GM23338 (cell line): Measurements from ENCODE around the gene FAM174C. TPM values are rescaled to one million over a fixed set of nuclear protein-coding genes. Genes with fewer than 3 reads are reported as not detected.
A peak's percentile ranks its signal among the peaks of the same experiment; 100 is the strongest.

Source experiments
- ATAC-seq: fragments of 200-7000 bp; cut with Tn5 transposase; 3 replicates; pipeline ENCODE4 v1.9.1; 2020
- DNase-seq: peaks from one replicate; pipeline ENCODE4 v3.0.0-alpha.2; 2015; ENCODE audit warnings: low spot score
- H2AFZ ChIP-seq: fragments of 200-600 bp; sonication (generic); 2 replicates; pipeline ENCODE4 v1.8.0; 2016; ENCODE audit warnings: antibody characterized with exemption, mild to moderate bottlenecking, moderate library complexity
- H3F3A ChIP-seq: fragments of 200-600 bp; sonication (generic); replicated peaks from 2 replicates; pipeline ENCODE4 v1.8.0; 2017; ENCODE audit warnings: antibody characterized with exemption, mixed run types, low read depth
- H3K27ac ChIP-seq: fragments of 200-600 bp; sonication (generic); 2 replicates; pipeline ENCODE4 v1.6.1; 2016; ENCODE audit warnings: low read depth
- H3K27me3 ChIP-seq: fragments of 200-600 bp; sonication (generic); 2 replicates; pipeline ENCODE4 v1.8.0; 2016; ENCODE audit warnings: mild to moderate bottlenecking, mixed run types, moderate library complexity; ENCODE audit not compliant: insufficient read depth
- H3K36me3 ChIP-seq: fragments of 200-600 bp; sonication (generic); 2 replicates; pipeline ENCODE4 v1.8.0; 2016; ENCODE audit warnings: mild to moderate bottlenecking; ENCODE audit not compliant: insufficient read depth
- H3K4me1 ChIP-seq: fragments of 200-600 bp; sonication (generic); 2 replicates; pipeline ENCODE4 v1.8.0; 2016; ENCODE audit warnings: mild to moderate bottlenecking, moderate library complexity; ENCODE audit not compliant: insufficient read depth
- H3K4me2 ChIP-seq: fragments of 200-600 bp; sonication (generic); 2 replicates; pipeline ENCODE4 v1.7.1; 2017; ENCODE audit warnings: mixed run types
- H3K4me3 ChIP-seq: fragments of 200-600 bp; sonication (generic); 2 replicates; pipeline ENCODE4 v1.6.1; 2016; ENCODE audit warnings: mixed run types
- H3K79me2 ChIP-seq: fragments of 200-600 bp; sonication (generic); replicated peaks from 2 replicates; pipeline ENCODE4 v1.8.0; 2017; ENCODE audit warnings: mild to moderate bottlenecking; ENCODE audit not compliant: insufficient read depth
- H3K9me2 ChIP-seq: fragments of 200-600 bp; sonication (generic); 2 replicates; pipeline ENCODE4 v1.8.0; 2017; ENCODE audit not compliant: insufficient read depth
- H4K20me1 ChIP-seq: fragments of 200-600 bp; sonication (generic); replicated peaks from 2 replicates; pipeline ENCODE4 v1.8.0; 2017; ENCODE audit warnings: mild to moderate bottlenecking; ENCODE audit not compliant: insufficient read depth
- H3K27ac Mint-ChIP-seq: 2 replicates; pipeline ENCODE4 v1.8.0; 2020; ENCODE audit warnings: inconsistent platforms, mild to moderate bottlenecking, moderate library complexity, mixed read lengths
- H3K27me3 Mint-ChIP-seq: 3 replicates; pipeline ENCODE4 v1.8.0; 2022; ENCODE audit warnings: low read depth, mild to moderate bottlenecking, moderate library complexity, mixed read lengths, inconsistent platforms; ENCODE audit not compliant: insufficient read depth, poor library complexity
- H3K36me3 Mint-ChIP-seq: 3 replicates; pipeline ENCODE4 v1.8.0; 2021; ENCODE audit warnings: low read depth, mild to moderate bottlenecking, inconsistent platforms, moderate library complexity, mixed read lengths
- H3K4me1 Mint-ChIP-seq: 3 replicates; pipeline ENCODE4 v1.8.0; 2020; ENCODE audit warnings: mild to moderate bottlenecking, inconsistent platforms, mixed read lengths
- H3K4me3 Mint-ChIP-seq: 3 replicates; pipeline ENCODE4 v1.8.0; 2021; ENCODE audit warnings: moderate library complexity, mild to moderate bottlenecking, inconsistent platforms, mixed read lengths
- H3K9me3 Mint-ChIP-seq: 3 replicates; pipeline ENCODE4 v1.8.0; 2020; ENCODE audit warnings: moderate library complexity, mild to moderate bottlenecking, inconsistent platforms, mixed read lengths
- CREB1 ChIP-seq: fragments of 250-450 bp; sonication (Bioruptor Pico); IDR thresholded peaks from 2 replicates; pipeline ENCODE4 v1.5.0; 2020; ENCODE audit warnings: low read depth, mild to moderate bottlenecking, moderate library complexity
- EZH2 ChIP-seq: fragments of 200-600 bp; sonication (generic); IDR thresholded peaks from one replicate; pipeline ENCODE4 v1.8.0; 2017; ENCODE audit warnings: antibody characterized with exemption, mild to moderate bottlenecking, low read depth; ENCODE audit not compliant: unreplicated experiment
- POLR2AphosphoS5 ChIP-seq: IDR thresholded peaks from 2 replicates; pipeline ENCODE4 v1.6.1; 2016; ENCODE audit warnings: antibody characterized with exemption, low read depth
- STAT1 ChIP-seq: IDR thresholded peaks from one replicate; pipeline ENCODE4 v1.6.1; 2016; ENCODE audit warnings: antibody characterized with exemption; ENCODE audit not compliant: unreplicated experiment
- ZNF114 ChIP-seq: fragments of 250-450 bp; sonication (Bioruptor Pico); IDR thresholded peaks from 2 replicates; pipeline ENCODE4 v1.5.0; 2020; ENCODE audit warnings: mild to moderate bottlenecking, moderate library complexity
- polyA plus RNA-seq: library from polyadenylated mRNA; unstranded; fragments of >200 nt; fragmentation: Nextera tagmentation; extraction: Ambion mirVana; gene quantifications from 2 replicates; pipeline ENCODE4 v1.2.1, GENCODE V29; 2016
- total RNA-seq: library from RNA; depleted of rRNA; stranded (reverse); fragments of >200 nt; shearing (Covaris generic); gene quantifications from 2 replicates; pipeline ENCODE4 v1.2.3, GENCODE V29; 2014
- TF ChIP-seq, protein P1 (sequence below): IDR thresholded peaks from 2 replicates; pipeline ENCODE4 v1.6.1; 2016; ENCODE audit warnings: antibody characterized with exemption
- TF ChIP-seq, protein P2 (sequence below): fragments of 250-450 bp; sonication (Bioruptor Pico); IDR thresholded peaks from 2 replicates; pipeline ENCODE4 v1.5.0; 2020; ENCODE audit warnings: mild to moderate bottlenecking, moderate library complexity
- TF ChIP-seq, protein P3 (sequence below): IDR thresholded peaks from one replicate; pipeline ENCODE4 v1.6.1; 2018; ENCODE audit warnings: antibody characterized with exemption; ENCODE audit not compliant: unreplicated experiment

The FAM174C gene
- total and polyA plus RNA-seq, 2 experiments from 2014 or later = 60.4 to 68.0 TPM

DNA sequence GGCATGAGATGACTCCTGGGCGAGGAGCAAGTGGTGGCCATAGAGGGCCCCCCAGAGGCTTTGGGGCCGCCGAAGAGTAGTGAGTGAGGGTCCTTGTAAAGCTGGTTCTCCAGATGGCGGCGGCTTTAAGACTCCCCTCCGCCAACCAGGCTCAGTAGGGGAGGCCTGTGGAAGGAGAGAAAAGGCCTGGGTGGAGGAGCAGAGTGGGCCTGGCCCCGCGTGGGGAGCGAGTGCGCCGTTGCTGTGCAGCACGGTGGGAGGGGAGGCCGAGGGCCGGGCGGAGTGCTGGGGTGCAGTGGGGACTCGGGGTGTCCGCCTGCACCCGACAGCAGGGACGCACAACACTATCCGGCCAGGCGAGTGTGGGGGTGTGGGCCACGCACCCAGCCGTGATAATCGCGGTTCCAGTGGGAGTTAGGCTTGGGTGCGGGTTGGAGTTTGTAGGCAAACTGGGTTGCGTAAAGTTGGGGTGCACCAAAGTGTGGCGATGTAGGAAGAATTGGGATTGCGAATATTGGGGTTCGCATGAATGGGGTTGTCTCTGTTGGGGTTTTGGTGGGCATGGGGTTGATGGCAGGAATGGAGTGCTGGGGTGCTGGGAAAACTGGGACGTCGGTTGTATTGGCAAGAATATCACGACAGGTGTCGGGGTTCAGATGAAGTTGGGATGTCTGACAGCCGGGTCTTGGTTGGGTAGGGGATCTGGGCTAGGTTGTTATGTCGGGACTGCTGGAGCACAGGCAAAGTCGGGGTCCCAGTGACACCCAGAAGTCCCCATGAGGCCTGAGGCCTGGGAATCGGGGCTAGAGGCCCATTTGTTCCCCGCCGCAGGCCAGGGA lies 6.9 kb upstream of the FAM174C start (continued):
- TF ChIP-seq, protein P1, sequence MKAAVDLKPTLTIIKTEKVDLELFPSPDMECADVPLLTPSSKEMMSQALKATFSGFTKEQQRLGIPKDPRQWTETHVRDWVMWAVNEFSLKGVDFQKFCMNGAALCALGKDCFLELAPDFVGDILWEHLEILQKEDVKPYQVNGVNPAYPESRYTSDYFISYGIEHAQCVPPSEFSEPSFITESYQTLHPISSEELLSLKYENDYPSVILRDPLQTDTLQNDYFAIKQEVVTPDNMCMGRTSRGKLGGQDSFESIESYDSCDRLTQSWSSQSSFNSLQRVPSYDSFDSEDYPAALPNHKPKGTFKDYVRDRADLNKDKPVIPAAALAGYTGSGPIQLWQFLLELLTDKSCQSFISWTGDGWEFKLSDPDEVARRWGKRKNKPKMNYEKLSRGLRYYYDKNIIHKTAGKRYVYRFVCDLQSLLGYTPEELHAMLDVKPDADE = no peak
- TF ChIP-seq POLR2AphosphoS5 = no peak
- no peak for TF ChIP-seq CREB1 (CRISPR knock-in tag)
- TF ChIP-seq, protein P2, sequence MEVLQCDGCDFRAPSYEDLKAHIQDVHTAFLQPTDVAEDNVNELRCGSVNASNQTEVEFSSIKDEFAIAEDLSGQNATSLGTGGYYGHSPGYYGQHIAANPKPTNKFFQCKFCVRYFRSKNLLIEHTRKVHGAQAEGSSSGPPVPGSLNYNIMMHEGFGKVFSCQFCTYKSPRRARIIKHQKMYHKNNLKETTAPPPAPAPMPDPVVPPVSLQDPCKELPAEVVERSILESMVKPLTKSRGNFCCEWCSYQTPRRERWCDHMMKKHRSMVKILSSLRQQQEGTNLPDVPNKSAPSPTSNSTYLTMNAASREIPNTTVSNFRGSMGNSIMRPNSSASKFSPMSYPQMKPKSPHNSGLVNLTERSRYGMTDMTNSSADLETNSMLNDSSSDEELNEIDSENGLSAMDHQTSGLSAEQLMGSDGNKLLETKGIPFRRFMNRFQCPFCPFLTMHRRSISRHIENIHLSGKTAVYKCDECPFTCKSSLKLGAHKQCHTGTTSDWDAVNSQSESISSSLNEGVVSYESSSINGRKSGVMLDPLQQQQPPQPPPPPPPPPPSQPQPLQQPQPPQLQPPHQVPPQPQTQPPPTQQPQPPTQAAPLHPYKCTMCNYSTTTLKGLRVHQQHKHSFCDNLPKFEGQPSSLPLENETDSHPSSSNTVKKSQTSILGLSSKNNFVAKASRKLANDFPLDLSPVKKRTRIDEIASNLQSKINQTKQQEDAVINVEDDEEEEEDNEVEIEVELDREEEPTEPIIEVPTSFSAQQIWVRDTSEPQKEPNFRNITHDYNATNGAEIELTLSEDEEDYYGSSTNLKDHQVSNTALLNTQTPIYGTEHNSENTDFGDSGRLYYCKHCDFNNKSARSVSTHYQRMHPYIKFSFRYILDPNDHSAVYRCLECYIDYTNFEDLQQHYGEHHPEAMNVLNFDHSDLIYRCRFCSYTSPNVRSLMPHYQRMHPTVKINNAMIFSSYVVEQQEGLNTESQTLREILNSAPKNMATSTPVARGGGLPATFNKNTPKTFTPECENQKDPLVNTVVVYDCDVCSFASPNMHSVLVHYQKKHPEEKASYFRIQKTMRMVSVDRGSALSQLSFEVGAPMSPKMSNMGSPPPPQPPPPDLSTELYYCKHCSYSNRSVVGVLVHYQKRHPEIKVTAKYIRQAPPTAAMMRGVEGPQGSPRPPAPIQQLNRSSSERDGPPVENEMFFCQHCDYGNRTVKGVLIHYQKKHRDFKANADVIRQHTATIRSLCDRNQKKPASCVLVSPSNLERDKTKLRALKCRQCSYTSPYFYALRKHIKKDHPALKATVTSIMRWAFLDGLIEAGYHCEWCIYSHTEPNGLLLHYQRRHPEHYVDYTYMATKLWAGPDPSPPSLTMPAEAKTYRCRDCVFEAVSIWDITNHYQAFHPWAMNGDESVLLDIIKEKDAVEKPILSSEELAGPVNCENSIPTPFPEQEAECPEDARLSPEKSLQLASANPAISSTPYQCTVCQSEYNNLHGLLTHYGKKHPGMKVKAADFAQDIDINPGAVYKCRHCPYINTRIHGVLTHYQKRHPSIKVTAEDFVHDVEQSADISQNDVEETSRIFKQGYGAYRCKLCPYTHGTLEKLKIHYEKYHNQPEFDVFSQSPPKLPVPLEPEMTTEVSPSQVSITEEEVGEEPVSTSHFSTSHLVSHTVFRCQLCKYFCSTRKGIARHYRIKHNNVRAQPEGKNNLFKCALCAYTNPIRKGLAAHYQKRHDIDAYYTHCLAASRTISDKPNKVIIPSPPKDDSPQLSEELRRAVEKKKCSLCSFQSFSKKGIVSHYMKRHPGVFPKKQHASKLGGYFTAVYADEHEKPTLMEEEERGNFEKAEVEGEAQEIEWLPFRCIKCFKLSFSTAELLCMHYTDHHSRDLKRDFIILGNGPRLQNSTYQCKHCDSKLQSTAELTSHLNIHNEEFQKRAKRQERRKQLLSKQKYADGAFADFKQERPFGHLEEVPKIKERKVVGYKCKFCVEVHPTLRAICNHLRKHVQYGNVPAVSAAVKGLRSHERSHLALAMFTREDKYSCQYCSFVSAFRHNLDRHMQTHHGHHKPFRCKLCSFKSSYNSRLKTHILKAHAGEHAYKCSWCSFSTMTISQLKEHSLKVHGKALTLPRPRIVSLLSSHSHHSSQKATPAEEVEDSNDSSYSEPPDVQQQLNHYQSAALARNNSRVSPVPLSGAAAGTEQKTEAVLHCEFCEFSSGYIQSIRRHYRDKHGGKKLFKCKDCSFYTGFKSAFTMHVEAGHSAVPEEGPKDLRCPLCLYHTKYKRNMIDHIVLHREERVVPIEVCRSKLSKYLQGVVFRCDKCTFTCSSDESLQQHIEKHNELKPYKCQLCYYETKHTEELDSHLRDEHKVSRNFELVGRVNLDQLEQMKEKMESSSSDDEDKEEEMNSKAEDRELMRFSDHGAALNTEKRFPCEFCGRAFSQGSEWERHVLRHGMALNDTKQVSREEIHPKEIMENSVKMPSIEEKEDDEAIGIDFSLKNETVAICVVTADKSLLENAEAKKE = no peak
- no peak for TF ChIP-seq STAT1
- TF ChIP-seq ZNF114 (CRISPR knock-in tag) = no peak

DNA sequence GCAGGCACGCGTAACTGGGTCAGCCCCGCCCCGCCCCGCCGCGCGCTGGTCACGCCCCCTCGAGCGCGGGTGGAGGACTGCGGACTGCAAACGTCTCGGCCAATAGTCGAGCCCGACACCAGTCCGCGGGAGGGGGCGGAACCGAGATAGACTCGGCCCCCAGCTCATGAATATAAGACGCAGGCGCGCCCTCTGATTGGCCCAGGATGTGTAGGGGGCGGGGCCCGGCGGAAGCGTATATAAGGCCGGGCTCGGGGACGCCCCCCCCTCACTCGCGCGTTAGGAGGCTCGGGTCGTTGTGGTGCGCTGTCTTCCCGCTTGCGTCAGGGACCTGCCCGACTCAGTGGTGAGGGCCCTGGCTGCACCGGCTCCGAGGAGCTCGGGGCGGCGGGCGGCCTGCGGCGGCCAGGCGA lies 6.3 kb upstream of the FAM174C start, which contains the start of gene CIRBP:
Gene CIRBP (plus strand): TSS at position 268 of the 413 bp plus-strand sequence. CDS start 1,602 bp downstream, outside the sequence.
- Mint-ChIP-seq H3K27me3 (peaks cover 56% of the 10 kb centered on the region), H3K4me1 (peaks cover 65% of the 10 kb centered on the region), H3K27ac (peak within 1 kb of the TSS; percentile 98), H3K4me3 (peak within 1 kb of the TSS; percentile 89), H3K9me3 (peaks cover 2% of the 10 kb centered on the region; the same call in 2 of the 3 replicates), H3K36me3 (peaks cover 51% of the 10 kb centered on the region)
- H3K79me2 ChIP-seq = peaks cover 44% of the 10 kb centered on the region
- H3K4me3 ChIP-seq = peak within 1 kb of the TSS; percentile 94
- H3K36me3 ChIP-seq = peaks cover 31% of the 10 kb centered on the region
- peak; percentile 40 for ATAC-seq
- peak within 1 kb of the TSS; percentile 100 for H3K4me2 ChIP-seq
- H3K4me1 ChIP-seq = peaks cover 46% of the 10 kb centered on the region
- peaks cover 10% of the 10 kb centered on the region; the same call in 1 of the 2 replicates for H3K27me3 ChIP-seq
- no peak within 1 kb of the TSS for H2AFZ ChIP-seq
- peak; percentile 100 for DNase-seq
- H4K20me1 ChIP-seq = peaks cover 36% of the 10 kb centered on the region
- peak within 1 kb of the TSS; percentile 98 for H3K27ac ChIP-seq
- H3K9me2 ChIP-seq = no peaks in the 10 kb centered on the region
- H3F3A ChIP-seq = peaks cover 59% of the 10 kb centered on the region
- peak; percentile 98 for TF ChIP-seq POLR2AphosphoS5
- TF ChIP-seq, protein P3, sequence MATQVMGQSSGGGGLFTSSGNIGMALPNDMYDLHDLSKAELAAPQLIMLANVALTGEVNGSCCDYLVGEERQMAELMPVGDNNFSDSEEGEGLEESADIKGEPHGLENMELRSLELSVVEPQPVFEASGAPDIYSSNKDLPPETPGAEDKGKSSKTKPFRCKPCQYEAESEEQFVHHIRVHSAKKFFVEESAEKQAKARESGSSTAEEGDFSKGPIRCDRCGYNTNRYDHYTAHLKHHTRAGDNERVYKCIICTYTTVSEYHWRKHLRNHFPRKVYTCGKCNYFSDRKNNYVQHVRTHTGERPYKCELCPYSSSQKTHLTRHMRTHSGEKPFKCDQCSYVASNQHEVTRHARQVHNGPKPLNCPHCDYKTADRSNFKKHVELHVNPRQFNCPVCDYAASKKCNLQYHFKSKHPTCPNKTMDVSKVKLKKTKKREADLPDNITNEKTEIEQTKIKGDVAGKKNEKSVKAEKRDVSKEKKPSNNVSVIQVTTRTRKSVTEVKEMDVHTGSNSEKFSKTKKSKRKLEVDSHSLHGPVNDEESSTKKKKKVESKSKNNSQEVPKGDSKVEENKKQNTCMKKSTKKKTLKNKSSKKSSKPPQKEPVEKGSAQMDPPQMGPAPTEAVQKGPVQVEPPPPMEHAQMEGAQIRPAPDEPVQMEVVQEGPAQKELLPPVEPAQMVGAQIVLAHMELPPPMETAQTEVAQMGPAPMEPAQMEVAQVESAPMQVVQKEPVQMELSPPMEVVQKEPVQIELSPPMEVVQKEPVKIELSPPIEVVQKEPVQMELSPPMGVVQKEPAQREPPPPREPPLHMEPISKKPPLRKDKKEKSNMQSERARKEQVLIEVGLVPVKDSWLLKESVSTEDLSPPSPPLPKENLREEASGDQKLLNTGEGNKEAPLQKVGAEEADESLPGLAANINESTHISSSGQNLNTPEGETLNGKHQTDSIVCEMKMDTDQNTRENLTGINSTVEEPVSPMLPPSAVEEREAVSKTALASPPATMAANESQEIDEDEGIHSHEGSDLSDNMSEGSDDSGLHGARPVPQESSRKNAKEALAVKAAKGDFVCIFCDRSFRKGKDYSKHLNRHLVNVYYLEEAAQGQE = peak; percentile 9
- no peak for TF ChIP-seq STAT1
- no peak for TF ChIP-seq EZH2
